Stimulated activated CD8-positive, alpha-beta memory T cell treated with anti-CD3 and anti-CD28 coated beads, Interleukin-7, amount 100 ng/mL, for 24 hours (primary cell): ENCODE measurements around the gene ATP1A2.

Source experiments
- DNase-seq: peaks from one replicate; pipeline ENCODE4 v3.0.0-alpha.2; 2020; ENCODE audit warnings: low read depth

Gene ATP1A2

DNA sequence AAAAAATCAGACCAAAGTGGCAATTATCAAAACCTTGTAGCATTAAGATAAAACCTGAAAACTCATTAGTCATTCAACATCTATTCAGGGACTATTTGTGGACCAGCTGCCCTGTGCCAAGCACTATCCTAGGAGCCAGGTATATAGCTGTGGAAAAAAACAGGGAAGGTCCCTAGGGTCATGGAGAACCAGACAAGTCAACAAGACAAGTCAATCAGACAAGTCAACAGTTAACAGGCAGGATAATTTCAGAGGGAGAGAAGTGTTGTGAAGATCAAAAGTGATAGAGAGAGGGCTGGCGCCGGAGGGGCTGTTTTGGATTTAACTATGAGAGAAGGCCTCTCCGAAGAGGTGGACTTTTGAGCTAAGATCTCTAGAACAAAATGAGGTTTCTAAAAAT, 32.6 kb downstream of the ATP1A2 start:
- no peak for DNase-seq

DNA sequence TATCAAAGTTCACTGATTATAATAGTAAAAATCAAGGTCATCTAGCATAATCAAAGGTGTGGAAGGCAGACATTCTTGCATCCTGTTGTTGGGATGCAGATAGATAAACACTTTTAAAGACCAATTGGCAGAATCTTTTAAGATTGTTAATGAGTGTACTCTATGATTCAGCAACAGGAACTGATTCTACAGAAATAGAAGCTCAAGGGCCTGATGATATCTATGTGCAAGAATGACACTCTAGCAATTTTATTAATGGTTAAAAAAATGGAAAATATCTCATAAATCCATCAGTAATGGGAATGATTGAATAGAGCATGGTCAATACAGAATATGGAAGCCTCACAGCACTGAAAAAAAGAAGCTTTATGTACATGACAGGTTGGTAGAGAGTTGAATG, 33.7 kb downstream of the ATP1A2 start:
- DNase-seq: no peak

DNA sequence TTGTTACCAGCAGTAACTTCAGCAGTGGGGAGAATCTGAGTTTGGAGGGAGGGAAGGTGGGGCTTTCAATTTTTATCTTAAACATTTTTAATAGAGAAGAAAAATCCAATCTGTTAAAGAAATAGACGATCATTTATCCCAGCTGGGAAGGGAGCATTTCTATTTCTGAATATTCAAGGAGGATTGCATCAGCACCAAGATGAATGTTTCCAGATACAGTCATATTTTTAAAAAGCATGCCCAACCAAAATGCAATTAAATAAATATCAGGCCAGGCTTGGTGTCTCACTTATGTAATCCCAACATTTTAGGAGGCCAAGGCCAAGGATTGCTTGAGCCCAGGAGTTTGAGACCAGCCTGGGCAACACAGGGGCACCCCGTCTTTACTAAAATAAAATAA, 34.2 kb downstream of the ATP1A2 start:
- no peak for DNase-seq

DNA sequence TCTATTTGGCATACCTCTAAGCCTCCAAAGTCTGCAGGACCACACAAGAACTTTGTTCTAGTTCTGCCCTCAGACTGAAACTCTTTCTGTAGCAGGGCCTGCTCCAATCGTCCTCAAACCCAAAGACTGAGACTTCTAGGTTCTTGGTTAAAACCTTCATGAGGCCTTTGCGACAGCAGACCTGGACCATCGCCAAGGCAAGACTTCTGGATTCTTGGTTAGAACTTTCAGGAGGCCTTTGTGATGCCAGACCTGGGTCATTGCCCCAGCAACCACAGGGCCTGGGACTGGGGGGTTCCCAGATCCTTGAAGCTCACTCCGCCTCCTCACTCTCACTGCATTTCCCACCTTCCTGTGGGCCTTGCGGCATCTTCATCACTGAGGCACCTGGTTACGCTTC, 35.7 kb downstream of the ATP1A2 start, which contains the start of gene ATP1A4:
ATP1A4 (plus strand) TSS at position 301 of the 400 bp plus-strand sequence. CDS start 438 bp downstream, outside the sequence.
- no peak for DNase-seq

DNA sequence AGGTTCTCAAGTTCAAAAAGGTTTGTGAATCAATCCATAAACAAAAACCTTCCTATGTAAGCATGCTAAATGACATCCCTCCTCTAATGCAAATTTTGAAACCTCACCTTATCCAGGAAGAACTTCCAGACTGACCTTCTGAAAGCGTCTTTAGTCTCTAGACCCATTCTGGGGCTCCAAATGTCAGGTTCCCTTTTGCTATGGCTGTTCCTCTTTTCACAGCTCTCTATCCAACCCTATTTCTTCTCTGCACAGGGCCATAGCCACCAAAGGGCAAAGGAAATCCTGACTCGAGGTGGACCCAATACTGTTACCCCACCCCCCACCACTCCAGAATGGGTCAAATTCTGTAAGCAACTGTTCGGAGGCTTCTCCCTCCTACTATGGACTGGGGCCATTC, 39.2 kb downstream of the ATP1A2 start:
- no peak for DNase-seq

DNA sequence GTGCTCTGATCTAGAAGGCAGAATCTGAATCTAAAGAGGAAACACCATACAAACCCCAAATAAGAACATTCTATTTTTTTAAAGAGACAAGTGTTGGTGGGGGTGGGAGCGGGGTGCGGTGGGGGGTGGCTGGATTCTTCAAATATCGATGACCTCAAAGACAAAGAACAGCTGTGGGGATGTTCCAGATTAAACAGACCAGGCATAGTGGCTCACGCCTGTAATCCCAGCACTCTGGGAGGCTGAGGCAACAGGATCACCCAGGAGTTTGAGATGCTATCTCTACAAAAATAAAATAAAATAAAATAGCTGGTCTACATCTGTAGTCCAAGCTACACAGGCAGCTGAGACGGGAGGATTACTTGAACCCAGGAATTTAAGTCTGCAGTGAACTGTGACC, 40.8 kb downstream of the ATP1A2 start:
- DNase-seq: no peak

DNA sequence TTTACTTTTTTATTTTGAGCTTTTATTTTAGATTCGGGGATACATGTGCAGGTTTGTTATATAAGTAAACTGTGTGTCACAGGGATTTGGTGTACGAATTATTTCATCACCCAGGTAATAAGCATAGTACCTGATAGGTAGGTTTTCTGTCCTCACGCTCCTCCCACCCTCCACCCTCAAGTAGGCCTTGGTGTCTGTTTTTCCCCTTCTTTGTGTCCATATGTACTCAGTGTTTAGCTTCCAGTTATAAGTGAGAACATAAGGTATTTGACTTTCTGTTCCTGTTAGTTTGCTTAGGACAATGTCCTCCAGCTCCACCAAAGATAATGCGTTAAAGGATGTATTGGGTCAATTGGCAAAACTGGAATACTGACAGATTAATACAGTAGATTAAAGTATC, 41.6 kb downstream of the ATP1A2 start:
- no peak for DNase-seq

DNA sequence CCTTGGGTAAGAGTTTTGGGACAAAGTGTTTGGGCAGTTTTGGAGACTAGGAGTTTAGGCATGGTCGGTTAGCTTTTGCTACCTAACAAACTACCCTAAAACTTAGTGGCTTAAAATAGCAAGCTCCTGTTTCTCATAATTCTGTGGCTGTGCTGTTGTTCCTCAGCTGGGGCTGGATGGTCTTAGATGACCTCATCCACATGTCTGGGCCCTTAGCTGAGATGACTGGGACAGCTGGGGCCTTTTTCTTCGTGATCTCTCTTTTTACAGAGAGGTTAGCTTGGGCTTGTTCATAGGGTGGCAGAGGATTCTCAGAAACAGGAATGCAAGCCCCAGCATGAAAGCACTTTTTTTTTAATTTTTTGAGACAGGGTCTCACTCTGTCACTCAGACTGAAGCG, 42.5 kb downstream of the ATP1A2 start:
- no peak for DNase-seq

DNA sequence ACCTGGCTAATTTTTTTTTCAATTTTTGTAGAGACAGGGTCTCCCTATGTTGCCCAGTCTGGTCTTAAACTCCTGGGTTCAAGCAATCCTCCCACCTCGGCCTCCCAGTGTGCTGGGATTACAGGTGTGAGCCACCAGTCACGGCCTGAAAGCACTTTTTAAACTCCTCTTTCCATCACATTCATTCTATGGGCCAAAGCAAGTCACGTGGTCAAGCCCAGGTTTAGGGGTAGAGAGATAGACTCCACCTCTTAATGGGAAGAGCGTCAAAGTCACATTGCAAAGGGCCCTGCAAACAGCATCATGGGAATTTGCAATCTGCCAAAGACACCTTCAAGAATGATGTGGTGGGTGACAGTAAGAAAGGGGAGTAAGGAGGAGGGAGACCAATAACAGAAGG, 43.0 kb downstream of the ATP1A2 start:
- DNase-seq: no peak

DNA sequence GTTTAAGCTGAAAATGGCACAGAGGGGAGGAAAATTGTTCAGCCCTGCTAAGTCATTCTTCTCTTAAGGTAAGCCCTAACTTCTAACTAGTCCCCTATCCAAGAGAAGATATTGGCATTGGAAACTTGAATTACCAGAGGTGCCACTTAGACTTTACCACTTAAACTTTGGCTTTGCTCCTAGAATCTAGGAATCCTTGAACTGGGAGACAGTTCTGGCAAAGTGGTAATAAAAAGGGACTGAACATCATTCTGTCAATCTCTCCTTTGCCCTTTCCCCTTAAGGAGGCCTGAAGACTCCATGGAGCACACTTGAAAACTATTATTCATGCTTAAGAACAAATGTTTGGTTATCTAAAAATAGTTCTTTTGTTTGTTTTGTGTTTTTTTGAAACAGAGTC, 44.3 kb downstream of the ATP1A2 start:
- no peak for DNase-seq

DNA sequence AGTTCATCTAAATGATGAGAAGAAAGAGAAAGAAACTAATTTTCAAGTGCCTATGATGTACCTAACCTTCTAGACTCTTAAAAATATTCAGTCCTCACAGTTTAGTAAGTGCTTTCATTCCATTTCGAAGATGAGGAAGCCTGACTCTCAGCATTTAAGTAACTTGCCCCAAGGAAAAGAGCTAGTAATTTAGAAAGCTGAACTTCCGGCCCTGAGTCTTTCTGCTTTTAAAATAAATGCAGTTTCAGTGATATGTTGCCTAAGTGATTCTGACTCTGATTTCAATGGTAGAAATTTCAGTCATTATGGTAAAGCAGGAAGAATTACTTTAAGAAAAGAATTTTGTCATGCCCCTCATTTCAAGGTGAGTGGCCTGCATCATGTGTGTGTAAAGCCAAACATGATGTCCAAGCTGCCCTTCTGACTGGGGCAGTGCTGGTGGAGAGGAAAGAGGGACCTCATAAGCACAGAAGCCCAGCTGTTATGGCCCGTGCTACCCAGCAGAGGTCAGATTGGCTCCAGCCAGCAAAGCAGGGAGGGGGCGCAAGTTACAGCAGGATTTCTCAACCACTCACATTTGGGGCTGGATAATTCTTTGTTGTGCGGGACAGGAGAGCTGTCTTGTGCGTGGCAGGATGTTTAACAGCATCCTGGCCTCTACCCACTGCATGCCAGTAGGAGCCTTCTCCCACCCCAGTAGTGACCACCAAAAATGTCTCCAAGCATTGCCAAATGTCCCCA, 46.6 kb downstream of the ATP1A2 start:
- no peak for DNase-seq

DNA sequence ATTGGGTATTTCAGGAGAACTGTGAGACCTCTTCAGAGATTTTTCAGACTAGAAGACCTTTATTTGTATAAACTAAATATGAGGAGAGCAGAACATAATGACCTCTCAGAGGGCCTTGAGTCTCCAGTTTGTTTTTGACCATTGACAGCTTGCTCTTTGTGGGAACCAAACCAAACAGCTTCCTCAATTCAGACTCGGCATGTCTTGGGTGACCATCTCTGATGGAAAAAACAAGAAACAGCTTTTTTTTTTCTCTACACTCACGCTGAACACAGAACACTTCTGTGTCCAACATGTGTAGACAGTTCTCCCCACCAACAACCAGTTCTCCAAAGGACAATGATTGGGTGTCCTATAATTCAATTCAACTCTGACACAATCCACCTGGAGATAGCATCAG, 47.4 kb downstream of the ATP1A2 start:
- no peak for DNase-seq

DNA sequence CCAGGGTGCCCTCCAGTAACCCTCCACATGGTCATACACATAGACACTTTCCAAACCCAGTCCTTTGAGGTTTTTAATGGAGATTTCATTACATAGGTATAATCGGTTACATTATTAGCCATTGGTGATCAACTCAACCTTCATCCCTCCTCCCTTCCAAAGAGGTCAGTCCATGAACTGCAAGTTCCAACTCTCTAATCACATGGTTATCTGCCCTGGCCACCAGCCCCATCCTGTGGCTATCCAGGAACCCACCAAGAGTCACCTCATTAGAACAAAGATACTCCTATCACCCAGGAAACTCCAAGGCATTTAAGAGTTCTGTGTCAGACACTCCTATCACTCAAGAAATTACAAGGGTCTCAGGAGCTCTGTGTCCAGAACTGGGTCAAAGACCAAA, 48.1 kb downstream of the ATP1A2 start:
- no peak for DNase-seq

DNA sequence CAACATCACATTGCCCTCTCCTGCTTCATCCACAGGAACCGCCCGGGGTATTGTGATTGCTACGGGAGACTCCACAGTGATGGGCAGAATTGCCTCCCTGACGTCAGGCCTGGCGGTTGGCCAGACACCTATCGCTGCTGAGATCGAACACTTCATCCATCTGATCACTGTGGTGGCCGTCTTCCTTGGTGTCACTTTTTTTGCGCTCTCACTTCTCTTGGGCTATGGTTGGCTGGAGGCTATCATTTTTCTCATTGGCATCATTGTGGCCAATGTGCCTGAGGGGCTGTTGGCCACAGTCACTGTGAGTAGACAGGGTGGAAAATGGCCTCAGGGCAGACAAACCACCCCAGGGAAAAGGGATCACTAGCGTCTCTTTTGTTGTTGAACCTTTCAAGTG, 48.6 kb downstream of the ATP1A2 start:
- DNase-seq: no peak

DNA sequence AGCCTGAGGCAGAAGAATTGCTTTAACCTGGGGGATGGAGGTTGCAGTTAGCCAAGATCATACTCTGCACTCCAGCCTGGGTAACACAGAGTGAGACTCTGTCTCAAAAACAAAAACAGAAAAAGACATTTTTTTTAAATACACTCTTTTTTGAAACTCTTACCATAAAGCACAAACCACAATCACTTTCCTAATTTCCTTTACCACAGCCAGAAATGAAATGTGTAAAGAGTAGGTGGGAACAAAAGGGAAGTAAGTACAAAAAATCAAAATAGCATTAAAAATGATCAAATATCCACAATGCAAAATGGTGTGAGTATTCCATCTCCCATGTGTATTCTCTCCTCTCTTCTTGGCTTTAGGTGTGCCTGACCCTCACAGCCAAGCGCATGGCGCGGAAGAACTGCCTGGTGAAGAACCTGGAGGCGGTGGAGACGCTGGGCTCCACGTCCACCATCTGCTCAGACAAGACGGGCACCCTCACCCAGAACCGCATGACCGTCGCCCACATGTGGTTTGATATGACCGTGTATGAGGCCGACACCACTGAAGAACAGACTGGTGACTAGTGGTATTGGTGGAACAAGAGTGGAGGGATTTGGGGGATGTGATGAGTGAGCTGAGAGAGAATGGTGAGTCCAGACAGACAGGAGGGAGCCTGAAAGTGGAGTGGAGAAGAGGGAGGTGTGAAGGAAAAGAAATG, 50.8 kb downstream of the ATP1A2 start:
- DNase-seq: no peak

DNA sequence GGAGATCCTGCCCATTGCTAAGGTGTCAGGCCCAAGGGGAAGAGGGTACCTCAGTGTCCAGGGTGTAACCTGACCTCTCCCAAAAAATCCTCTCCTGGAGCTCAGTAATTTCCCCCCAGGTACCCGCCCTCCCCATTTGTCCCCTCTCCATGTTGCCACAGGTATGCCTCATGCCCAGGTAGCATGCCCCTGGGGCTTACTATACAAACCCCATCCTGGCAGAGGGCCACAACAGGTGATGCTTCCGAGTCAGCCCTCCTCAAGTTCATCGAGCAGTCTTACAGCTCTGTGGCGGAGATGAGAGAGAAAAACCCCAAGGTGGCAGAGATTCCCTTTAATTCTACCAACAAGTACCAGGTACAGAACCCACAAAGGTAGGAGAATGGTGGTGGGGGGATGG, 51.5 kb downstream of the ATP1A2 start:
- DNase-seq: no peak

DNA sequence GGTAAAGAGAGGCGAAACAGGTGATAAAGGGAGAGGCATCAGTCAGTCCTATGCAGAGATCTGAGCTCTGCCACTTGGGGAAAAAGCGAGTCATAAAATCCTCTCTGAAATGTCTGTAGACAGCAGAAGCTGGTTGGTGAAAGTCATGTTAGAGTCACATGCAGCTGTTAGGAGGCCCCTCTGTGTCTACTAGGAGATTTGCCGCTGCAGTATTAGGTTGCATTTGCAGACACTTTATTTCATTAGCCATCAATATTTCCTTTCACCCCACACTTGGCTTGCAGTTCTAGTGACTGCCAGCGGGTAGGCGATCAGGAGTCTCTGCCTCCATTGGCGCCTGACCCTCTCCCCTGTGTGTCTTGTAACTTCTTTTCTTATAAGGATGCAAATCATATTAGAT, 52.0 kb downstream of the ATP1A2 start:
- no peak for DNase-seq

DNA sequence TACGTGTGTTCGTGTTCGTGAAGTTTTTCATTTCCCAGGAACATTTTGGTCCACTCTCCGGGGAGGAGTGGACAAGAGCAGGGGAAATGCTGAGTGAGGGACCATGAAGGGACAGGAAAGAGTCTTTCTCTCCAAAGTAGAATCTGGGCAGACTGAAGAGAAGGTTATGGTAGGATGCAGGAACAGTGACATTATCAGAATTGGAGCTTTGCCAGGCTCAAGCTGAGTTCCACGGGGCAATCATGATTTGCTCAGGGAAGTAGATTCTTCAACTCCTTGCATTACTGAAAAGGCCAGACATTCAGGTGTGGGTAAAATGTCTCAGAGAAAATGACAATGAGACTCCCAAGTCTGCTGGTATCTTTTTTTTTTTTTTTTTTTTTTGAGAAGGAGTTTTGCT, 52.5 kb downstream of the ATP1A2 start:
- no peak for DNase-seq

DNA sequence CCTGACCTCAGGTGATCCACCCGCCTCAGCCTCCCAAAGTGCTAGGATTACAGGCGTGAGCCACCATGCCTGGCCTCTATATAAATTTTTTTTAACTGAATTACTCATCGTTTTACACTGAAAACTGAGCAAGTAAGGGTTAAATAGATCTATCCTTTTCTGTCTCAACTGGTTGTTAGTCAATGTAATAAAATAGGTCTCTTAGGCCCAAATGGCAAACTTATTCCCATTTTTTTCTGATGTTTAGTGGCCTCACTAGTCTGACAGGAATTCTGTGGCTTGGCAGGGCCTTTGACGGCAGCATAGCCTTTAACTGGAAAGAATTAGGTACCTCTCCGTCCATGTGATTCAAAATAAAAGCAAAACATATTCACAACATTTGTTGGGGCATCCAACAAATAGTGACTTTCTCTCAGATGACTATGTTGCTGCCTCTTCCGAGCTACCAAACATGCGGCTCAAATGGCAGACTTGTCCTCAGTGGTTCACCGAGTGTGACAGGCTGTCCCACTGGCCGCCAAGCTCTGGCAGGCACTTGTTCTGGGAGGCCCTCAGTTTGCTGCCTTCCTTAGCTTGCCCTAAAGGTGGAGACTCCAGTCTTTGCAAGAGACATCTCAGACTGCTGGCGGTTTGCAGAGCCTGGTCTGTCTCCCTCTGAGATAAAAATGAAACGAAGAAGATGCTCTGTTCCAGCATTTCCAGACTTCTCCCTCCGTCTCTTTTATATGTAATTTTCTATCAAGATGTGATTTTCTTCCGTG, 53.2 kb downstream of the ATP1A2 start:
- DNase-seq: no peak

DNA sequence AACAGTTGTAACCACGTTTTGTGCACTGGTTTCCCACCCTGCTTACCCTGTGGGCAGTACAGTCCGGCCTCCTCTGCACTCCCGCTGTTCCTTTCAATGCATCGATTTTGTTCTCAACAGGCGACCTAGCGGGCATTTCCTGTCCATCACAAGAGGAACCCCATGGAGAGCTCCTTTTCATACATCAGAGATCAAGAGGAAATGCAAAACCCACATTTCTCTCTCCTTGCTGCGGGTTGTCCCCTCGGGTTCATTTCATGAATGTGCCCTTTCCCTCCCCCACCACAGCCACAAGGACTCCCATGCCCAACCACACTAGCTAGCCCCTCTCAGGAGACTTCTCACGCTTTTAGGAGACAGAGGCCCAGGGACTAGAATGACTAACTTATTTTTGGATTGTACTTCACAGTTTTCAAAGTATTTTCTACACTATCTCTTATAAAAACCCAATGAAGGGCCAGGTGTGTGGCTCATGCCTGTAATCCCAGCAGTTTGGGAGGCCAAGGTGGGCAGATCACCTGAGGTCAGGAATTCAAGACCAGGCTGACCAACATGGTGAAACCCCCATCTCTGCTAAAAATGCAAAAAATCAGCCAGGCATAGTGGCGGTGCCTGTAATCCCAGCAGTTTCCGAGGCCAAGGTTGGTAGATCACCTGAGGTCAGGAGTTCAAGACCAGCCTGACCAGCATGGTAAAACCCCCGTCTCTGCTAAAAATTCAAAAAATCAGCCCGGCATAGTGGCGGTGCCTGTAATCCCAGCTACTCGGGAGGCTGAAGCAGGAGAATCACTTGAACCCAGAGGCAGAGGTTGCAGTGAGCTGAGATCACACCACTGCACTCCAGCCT, 54.2 kb downstream of the ATP1A2 start:
- no peak for DNase-seq

DNA sequence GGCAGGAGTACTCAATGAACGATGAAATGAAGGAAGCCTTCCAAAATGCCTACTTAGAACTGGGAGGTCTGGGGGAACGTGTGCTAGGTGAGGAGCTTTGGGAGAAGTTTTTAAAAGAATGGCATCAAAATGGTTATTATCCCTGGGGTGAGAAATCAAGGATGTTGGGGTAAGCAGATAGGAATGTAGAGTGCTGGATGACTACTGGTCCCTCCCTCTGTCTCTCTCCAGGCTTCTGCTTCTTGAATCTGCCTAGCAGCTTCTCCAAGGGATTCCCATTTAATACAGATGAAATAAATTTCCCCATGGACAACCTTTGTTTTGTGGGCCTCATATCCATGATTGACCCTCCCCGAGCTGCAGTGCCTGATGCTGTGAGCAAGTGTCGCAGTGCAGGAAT, 55.8 kb downstream of the ATP1A2 start:
- DNase-seq: no peak

DNA sequence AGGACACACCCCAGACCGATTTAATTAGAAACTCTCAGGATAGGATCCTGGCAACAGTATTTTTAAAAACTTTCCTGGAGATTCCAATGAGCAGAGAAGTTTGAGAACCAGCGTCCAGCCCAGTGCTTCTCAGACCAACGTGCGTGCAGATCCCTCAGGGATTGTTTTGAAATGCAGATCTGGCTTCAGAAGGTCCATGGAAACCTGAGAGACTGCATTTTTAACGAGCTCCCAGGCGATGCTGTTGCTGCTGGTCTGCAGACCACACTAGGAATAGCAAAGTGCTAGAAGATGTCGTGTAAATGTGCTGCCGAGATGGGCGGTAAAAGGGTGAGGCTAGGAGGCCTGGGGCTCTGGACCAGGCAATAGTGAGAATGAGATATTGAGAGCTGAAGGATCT, 56.4 kb downstream of the ATP1A2 start:
- DNase-seq: no peak
